Progenitor cell of endocrine pancreas (in vitro differentiated cells): ENCODE results near the gene SND1. TPM values are rescaled to one million over a fixed set of nuclear protein-coding genes. Genes with fewer than 3 reads are reported as not detected.

Experiments used
- DNase-seq: peaks from one replicate; pipeline ENCODE4 v3.0.0; 2021; ENCODE audit warnings: low spot score; ENCODE audit not compliant: unreplicated experiment
- H3K27ac Mint-ChIP-seq: 2 replicates; pipeline ENCODE4 v1.8.0; 2021; ENCODE audit warnings: mild to moderate bottlenecking, moderate library complexity, mixed read lengths
- H3K27me3 Mint-ChIP-seq: 2 replicates; pipeline ENCODE4 v1.8.0; 2021; ENCODE audit warnings: mixed read lengths
- H3K36me3 Mint-ChIP-seq: 2 replicates; pipeline ENCODE4 v1.8.0; 2022; ENCODE audit warnings: mixed read lengths; ENCODE audit not compliant: insufficient read depth
- H3K4me1 Mint-ChIP-seq: 2 replicates; pipeline ENCODE4 v1.8.0; 2021; ENCODE audit warnings: low read depth, mixed read lengths
- H3K4me3 Mint-ChIP-seq: 2 replicates; pipeline ENCODE4 v1.8.0; 2021; ENCODE audit warnings: low read depth, mild to moderate bottlenecking, moderate library complexity, mixed read lengths
- H3K9me3 Mint-ChIP-seq: 2 replicates; pipeline ENCODE4 v1.8.0; 2021; ENCODE audit warnings: low read depth, mixed read lengths
- CTCF ChIP-seq: fragments of 200-600 bp; sonication (generic); IDR thresholded peaks from one replicate; pipeline ENCODE4 v1.5.0; 2021; ENCODE audit warnings: antibody characterized with exemption, mild to moderate bottlenecking; ENCODE audit not compliant: unreplicated experiment
- total RNA-seq: library from RNA; stranded (reverse); gene quantifications from 2 replicates; pipeline ENCODE4 v1.2.1, GENCODE V29; 2021

Gene SND1
- total RNA-seq, 1 donor from 2014 or later: 213 TPM

- TF ChIP-seq CTCF: no peak
- Mint-ChIP-seq H3K27ac (no peak overlapping the region), H3K4me1 (peaks cover 30% of the 10 kb centered on the region), H3K9me3 (no peaks in the 10 kb centered on the region), H3K36me3 (no peaks in the 10 kb centered on the region), H3K4me3 (no peak overlapping the region), H3K27me3 (no peaks in the 10 kb centered on the region)
- DNase-seq: no peak
These were observed 256.6 kb downstream of the SND1 start for GRCh38 chr7:127908430-127909258.

GRCh38 chr7:127909424-127910152, 257.6 kb downstream of the SND1 start:
- no peak overlapping the region for H3K4me3 Mint-ChIP-seq
- H3K27me3 Mint-ChIP-seq: no peaks in the 10 kb centered on the region
- no peak for TF ChIP-seq CTCF
- no peak overlapping the region for H3K27ac Mint-ChIP-seq
- DNase-seq: no peak
- peaks cover 30% of the 10 kb centered on the region for H3K4me1 Mint-ChIP-seq
- no peaks in the 10 kb centered on the region for H3K36me3 Mint-ChIP-seq
- H3K9me3 Mint-ChIP-seq: no peaks in the 10 kb centered on the region

- peaks cover 30% of the 10 kb centered on the region for H3K4me1 Mint-ChIP-seq
- H3K36me3 Mint-ChIP-seq: no peaks in the 10 kb centered on the region
- TF ChIP-seq CTCF: no peak
- no peak for DNase-seq
- H3K27me3 Mint-ChIP-seq: no peaks in the 10 kb centered on the region
- no peak overlapping the region for H3K4me3 Mint-ChIP-seq
- no peaks in the 10 kb centered on the region for H3K9me3 Mint-ChIP-seq
- H3K27ac Mint-ChIP-seq: no peak overlapping the region
These were observed 258.7 kb downstream of the SND1 start for GRCh38 chr7:127910670-127911069.

GRCh38 chr7:127911968-127912511, 260.0 kb downstream of the SND1 start:
- no peaks in the 10 kb centered on the region for H3K36me3 Mint-ChIP-seq
- no peak overlapping the region for H3K27ac Mint-ChIP-seq
- DNase-seq: no peak
- no peaks in the 10 kb centered on the region for H3K27me3 Mint-ChIP-seq
- H3K9me3 Mint-ChIP-seq: no peaks in the 10 kb centered on the region
- TF ChIP-seq CTCF: no peak
- no peak overlapping the region for H3K4me3 Mint-ChIP-seq
- peaks cover 22% of the 10 kb centered on the region for H3K4me1 Mint-ChIP-seq

GRCh38 chr7:127912901-127913300, 260.9 kb downstream of the SND1 start:
- H3K36me3 Mint-ChIP-seq: no peaks in the 10 kb centered on the region
- no peak overlapping the region for H3K27ac Mint-ChIP-seq
- H3K4me3 Mint-ChIP-seq: no peak overlapping the region
- H3K27me3 Mint-ChIP-seq: no peaks in the 10 kb centered on the region
- TF ChIP-seq CTCF: no peak
- no peak for DNase-seq
- H3K9me3 Mint-ChIP-seq: no peaks in the 10 kb centered on the region
- peaks cover 18% of the 10 kb centered on the region for H3K4me1 Mint-ChIP-seq
